Left renal cortex interstitium (tissue), 4 donors: ENCODE data around the gene CASP3. TPM values are rescaled to one million over a fixed set of nuclear protein-coding genes. Genes with fewer than 3 reads are reported as not detected.
"Not testable (repeated sequence)": the region's sequence is repeated elsewhere in the genome, so short reads cannot be mapped to it uniquely, and the experiment has no call there.

ENCODE experiments used
- DNase-seq, 4 donors: peaks; one replicate each; pipeline ENCODE4 v3.0.0-alpha.2; 2013; ENCODE audit warnings: low read depth in 4 of 4, low spot score in 2 of 4, missing footprints in 1 of 4
- polyA plus RNA-seq, 4 donors: library from polyadenylated mRNA; unstranded; fragments of 120-200 nt; gene quantifications; one replicate each; pipeline ENCODE4 v1.2.1, GENCODE V29; 2013; ENCODE audit not compliant: insufficient read length in 4 of 4

The CASP3 gene
- polyA plus RNA-seq, 4 donors, result 29.5 to 38.0 (median 32.7) TPM

GRCh38 chr4:184636897-184637296, 12.3 kb downstream of the CASP3 start:
- no peak for DNase-seq

GRCh38 chr4:184636144-184636543, 13.1 kb downstream of the CASP3 start:
- no peak for DNase-seq

DNA sequence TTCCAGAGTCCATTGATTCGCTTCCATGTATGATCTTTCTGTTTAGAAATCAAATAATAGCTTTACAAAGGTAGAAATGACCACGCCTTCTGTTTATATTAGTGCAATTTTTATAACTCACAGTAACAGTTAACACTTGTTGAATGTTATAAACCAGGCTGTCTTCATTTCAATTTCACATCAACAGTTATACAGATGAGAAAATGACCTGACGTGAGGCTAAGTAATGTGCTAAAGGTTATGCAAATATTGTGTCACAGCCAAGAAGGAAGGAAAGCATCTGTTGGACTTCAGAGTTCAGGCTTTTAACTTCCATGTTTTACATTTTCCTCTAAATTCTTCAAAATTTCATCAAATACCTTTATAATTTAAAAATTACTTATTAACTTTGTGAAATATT, 13.9 kb downstream of the CASP3 start:
- DNase-seq, result no peak

DNA sequence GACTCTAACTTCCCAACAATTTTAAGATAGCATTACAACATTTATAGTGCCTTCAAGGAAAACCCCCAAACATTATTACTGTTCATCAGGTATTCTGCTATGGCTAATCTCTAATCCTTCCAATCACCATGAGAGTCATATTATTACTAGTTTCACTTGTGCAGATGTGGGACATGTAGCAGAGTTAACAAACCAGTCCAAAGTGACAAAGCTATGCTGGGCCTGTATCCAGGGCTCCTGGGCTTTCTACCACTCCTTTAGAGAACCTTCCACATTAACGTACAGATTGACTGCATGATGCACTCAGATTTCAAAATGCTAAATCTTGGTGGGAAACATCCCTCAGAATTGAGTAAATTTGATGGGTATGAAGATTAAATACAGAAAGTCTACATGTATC, 16.4 kb downstream of the CASP3 start:
- DNase-seq, result no peak

DNA sequence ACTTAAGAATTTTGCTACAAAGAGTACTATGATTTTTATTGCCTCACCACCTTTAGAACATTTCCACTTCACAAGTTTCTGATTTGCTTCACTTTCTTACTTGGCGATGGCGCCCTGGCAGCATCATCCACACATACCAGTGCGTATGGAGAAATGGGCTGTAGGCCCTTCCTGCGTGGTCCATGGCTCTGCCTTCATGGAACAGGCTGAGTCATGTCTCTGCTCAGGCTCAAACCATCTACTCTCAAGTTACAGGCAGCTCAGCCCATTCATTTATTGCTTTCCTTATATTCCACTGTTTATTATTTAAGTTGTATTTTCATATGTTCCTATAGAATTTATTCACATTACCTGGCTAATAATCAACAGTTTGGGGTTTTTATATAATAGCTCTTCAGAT, 21.1 kb downstream of the CASP3 start:
- DNase-seq, result no peak

- not testable (repeated sequence) for DNase-seq
Measured at GRCh38 chr4:184625783-184626596, 23.3 kb downstream of the CASP3 start.

DNA sequence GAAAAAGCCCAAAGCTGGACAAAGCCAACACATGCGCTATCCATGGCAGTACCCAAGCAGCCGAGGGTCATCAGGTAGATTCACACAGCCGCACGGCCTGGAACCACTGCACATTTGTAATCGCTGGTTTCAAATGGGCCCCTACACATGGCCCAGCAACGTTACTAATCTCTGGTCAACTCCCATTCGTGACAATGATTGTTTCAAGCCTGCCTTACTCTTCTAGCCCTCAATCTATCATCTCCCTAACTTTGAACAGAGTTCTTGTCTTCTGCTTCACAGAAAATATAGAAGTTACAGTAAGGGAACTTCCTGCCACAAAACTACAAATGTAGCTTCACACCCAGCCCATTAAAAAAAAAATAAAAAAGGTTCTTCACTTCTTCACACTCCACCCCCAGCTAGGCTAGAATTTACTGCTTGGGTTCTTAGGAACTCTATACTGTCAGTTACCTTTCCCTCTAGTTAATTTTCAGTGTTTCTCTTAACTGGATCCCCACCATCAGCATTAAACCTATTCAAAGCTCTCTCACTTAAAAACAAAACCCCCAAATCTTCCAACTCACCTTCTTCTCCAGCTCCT, 24.2 kb downstream of the CASP3 start:
- no peak for DNase-seq

DNA sequence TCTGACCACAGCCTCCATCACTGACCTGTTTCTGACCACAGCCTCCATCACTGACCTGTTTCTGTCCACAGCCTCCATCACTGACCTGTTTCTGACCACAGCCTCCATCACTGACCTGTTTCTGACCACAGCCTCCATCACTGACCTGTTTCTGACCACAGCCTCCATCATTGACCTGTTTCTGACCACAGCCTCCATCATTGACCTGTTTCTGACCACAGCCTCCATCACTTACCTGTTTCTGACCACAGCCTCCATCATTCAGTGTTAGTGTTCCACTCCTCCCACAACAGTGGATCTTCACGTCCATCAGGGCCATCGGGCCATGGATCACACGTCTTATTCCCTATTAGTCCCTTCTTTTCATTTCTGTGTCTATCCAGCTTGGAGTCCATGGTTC, 24.7 kb downstream of the CASP3 start:
- DNase-seq, result not testable (repeated sequence)

GRCh38 chr4:184621518-184621917, 27.7 kb downstream of the CASP3 start:
- no peak for DNase-seq

DNA sequence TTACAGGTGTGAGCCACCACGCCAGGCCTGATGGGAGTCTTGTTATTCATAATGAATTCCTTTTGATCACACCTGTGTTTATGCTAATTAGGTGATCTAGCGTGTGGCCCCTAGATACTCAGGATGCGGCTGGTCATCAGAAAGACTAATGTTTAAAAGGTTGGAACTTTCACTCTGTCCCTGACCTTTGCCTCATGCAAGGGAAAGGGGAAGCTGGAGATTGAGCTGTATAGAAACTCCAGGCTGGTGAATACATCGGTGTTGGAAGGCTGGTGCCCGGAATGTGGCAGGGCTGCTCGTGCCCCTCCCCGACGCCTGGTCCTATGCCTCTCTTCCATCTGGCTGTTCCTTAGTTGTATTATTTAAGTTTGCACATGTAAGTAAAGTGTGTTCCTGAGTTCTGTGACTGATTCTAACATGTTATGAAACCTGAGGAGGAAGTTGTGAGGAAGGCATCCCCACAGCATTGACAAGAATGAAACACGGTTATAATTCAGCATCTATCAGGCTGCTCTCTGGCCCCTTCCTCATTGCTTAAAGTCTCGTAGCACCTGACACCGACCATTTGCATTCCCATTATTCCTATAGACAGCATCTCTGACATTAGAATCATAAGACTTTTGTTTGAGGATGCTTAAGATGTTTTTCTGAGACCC, 28.9 kb downstream of the CASP3 start:
- DNase-seq, result no peak

- DNase-seq, result no peak
Measured at GRCh38 chr4:184617600-184618196, 31.5 kb downstream of the CASP3 start.

DNA sequence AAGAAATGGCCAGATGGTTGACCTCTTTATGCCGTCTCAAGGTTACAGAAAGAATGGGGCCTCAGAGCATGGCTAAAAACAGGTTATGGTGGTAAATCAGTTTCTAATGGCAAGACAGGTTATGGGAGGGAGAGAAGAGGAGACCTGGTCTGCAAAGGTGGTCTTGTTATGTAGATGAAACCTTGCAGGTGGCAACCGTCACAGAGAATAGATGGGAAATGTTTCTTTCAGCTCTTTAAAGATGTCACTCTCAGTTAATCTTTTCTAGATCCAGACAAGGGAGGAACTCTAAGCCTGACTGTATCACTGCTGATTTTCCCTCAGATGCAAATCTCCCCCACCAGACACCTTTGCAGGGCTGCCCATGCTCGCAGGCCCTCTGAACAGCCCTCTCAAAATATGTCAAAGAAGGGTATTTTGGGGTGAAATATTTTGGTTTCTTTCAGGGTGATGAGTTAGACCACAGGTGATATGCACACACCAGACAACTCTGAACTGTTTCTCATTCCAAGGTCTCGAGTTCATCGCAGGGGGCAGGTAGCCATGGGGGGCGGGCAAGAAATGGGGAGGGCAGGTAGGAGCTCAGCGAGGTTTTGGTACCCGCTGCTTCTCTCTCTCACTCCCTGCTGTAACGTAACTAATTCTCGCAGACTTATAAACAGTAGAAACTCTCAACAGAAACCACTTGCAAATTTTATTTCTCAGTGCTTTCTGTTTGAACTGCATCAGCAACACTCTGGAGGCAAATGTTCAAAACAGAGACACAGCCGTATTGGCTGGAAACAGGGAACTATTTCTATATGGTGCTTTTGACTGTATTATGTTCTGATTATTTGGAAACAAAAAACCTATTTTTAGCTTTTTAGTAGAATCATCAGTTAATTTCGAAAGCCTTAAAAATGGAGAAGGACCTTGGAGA, 32.4 kb downstream of the CASP3 start:
- no peak for DNase-seq

- not testable (repeated sequence) for DNase-seq
Measured at GRCh38 chr4:184616168-184616567, 33.1 kb downstream of the CASP3 start.

GRCh38 chr4:184614509-184614908, 34.7 kb downstream of the CASP3 start:
- DNase-seq, result no peak

DNA sequence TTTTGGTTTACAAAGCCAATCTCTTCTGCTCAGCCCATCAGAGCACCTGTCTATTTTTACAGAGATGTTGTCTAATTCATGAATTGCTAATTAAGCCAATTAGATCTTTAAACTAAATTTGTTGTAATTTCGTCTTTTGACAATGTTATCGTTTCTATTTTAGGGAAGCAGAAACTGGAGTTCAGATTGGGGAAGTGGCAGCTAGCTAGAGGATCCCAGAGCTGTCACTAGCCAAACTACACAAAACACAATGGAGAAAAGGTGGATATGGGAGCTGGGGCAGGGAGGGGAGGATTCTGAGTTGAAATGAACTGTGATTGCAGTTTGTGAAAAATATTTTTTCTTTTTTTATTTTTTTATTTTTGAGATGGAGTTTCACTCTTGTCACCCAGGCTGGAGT, 35.8 kb downstream of the CASP3 start:
- no peak for DNase-seq

DNA sequence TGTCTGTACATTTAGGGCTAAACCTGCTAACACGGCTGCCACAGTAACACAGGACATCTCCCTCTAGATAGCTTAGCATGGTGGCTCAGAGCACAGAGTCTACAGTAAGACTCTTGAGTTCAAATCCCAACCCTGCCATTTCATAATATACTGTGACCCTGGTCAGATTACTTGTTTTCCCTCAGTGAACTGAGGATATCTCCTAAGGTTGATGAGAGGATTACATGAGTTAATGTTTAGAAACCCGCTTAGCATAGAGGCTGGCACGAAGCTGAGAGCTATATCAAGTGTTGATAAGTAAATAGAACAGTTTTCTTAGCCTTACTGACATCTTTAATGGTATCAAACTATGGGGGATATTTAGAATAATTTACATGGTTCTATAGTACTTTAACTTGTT, 37.2 kb downstream of the CASP3 start:
- DNase-seq, result no peak

DNA sequence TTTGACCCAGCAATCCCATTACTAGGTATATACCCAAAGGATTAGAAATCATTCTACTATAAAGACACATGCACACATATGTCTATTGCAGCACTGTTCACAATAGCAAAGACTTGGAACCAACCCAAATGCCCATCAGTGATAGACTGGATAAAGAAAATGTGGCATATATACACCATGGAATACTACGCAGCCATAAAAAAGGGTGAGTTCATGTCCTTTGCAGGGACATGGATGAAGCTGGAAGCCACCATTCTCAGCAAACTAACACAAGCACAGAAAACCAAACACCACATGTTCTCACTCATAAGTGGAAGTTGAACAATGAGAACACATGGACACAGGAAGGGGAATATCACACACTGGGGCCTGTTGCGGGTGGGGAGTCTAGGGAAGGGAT, 41.8 kb downstream of the CASP3 start:
- DNase-seq, result not testable (repeated sequence)

DNA sequence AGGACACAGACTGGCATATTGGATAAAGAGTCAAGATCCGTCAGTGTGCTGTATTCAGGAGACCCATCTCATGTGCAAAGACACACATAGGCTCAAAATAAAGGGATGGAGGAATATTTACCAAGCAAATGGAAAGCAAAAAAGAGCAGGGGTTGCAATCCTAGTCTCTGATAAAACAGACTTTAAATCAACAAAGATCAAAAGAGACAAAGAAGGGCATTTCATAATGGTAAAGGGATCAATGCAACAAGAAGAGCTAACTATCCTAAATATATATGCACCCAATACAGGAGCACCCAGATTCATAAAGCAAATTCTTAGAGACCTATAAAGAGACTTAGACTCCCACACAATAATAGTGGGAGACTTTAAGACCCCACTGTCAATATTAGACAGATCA, 46.4 kb downstream of the CASP3 start:
- not testable (repeated sequence) for DNase-seq

- DNase-seq, result not testable (repeated sequence)
Measured at GRCh38 chr4:184600982-184601381, 48.3 kb downstream of the CASP3 start.

DNA sequence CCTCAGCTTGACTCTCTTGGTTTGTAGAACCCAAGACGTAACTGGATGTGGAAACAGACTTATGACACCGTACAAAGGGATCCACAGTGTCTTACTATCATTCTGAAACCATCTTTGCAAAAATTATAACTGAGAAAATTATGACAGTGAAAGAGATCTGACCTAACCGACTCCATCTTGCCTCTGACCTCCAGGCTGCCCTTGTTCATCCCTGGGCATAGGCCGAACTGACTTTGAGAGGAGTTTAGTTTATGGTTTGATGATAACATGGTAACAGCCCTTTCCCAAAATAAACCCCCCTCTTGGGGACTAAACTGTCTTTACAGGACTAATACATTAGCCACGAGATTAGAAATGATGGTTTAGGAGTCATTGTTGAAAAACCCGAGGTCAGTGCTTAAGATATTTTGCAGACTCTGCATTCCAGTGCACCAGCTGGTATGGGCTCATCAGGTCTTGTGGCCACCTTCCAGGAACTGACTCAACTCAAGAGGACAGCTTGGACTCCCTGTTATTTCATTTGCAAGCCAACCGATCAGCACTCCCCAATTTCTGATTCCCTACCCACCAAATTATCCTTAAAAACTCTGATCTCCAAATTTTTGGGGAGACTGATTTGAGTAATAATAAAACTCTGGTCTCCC, 49.6 kb downstream of the CASP3 start:
- DNase-seq, result no peak
